Spleen (tissue), 11 donors: ENCODE data around the gene ZSCAN21. TPM values are rescaled to one million over a fixed set of nuclear protein-coding genes. Genes with fewer than 3 reads are reported as not detected.
A peak's percentile ranks its signal among the peaks of the same experiment; 100 is the strongest.
"Not testable (repeated sequence)": the region's sequence is repeated elsewhere in the genome, so short reads cannot be mapped to it uniquely, and the experiment has no call there.

Source experiments
- DNase-seq: peaks from one replicate; pipeline ENCODE4 v3.0.0-alpha.2; 2020
- H3K27ac ChIP-seq, 8 donors: fragments of 200-600 bp; sonication (generic) in 7 of 8; 1 replicate in 4 of 8; 2 replicates in 4 of 8; pipeline versions ENCODE4 v1.5.0 to v1.8.0; 2016 to 2021; ENCODE audit warnings: inconsistent platforms in 4 of 8, mild to moderate bottlenecking in 4 of 8, moderate library complexity in 1 of 8
- H3K27me3 ChIP-seq, 7 donors: fragments of 200-600 bp; sonication (generic) in 6 of 7; replicated peaks in 1 of 7; 1 replicate in 4 of 7; 2 replicates in 3 of 7; pipeline versions ENCODE4 v1.5.0 to v1.8.0; 2016 to 2021; ENCODE audit warnings: inconsistent platforms in 3 of 7, mild to moderate bottlenecking in 1 of 7
- H3K36me3 ChIP-seq, 6 donors: fragments of 200-600 bp; sonication (generic) in 5 of 6; 1 replicate in 4 of 6; 2 replicates in 2 of 6; pipeline versions ENCODE4 v1.5.0 to v1.8.0; 2016 to 2021; ENCODE audit warnings: inconsistent platforms in 2 of 6
- H3K4me1 ChIP-seq, 6 donors: fragments of 200-600 bp; sonication (generic) in 5 of 6; 1 replicate in 3 of 6; 2 replicates in 3 of 6; pipeline versions ENCODE4 v1.5.0 to v1.8.0; 2016 to 2021; ENCODE audit warnings: inconsistent platforms in 3 of 6
- H3K4me3 ChIP-seq, 8 donors: fragments of 200-600 bp; sonication (generic) in 7 of 8; 1 replicate in 4 of 8; 2 replicates in 4 of 8; pipeline versions ENCODE4 v1.5.0 to v1.8.0; 2016 to 2021; ENCODE audit warnings: inconsistent platforms in 4 of 8, mild to moderate bottlenecking in 4 of 8, moderate library complexity in 2 of 8
- H3K9me3 ChIP-seq, 8 donors: fragments of 200-600 bp; sonication (generic) in 7 of 8; 1 replicate in 4 of 8; 2 replicates in 4 of 8; pipeline versions ENCODE4 v1.5.0 to v1.8.0; 2016 to 2021; ENCODE audit warnings: inconsistent platforms in 4 of 8
- POLR2A ChIP-seq, 3 donors: fragments of 450-650 bp; IDR thresholded peaks; one replicate each; pipeline ENCODE4 v1.5.1; 2017; ENCODE audit warnings: antibody characterized with exemption in 3 of 3, mild to moderate bottlenecking in 1 of 3
- POLR2AphosphoS5 ChIP-seq, 3 donors: sonication (generic); formaldehyde crosslinking; IDR thresholded peaks; one replicate each; pipeline ENCODE4 v1.5.1; 2017; ENCODE audit warnings: antibody characterized with exemption in 3 of 3
- WGBS, 5 donors: extraction: QIAGEN DNeasy Blood & Tissue Kit in 3 of 5; methylation state at CpG; one replicate each; pipeline versions ENCODE4 v1.1.5 to v1.1.7; 2013 to 2018; 5-methylcytosine and 5-hydroxymethylcytosine counted together
- intact Hi-C: fragments of 100-400 bp; cut with DNase I; formaldehyde crosslinking; loops from one replicate; pipeline ENCODE4 v1.15.0; 2023; ENCODE audit warnings: low total_unique reads
- polyA plus RNA-seq, 3 donors: library from polyadenylated mRNA; stranded (reverse); fragments of 200-250 nt; gene quantifications; one replicate each; pipeline ENCODE4 v1.2.1, GENCODE V29; 2013
- total RNA-seq, 7 donors: library from RNA; depleted of rRNA in 3 of 7; stranded (reverse); fragments of >200 nt in 3 of 7; fragmentation: NEBNext Ultra II Directional in 4 of 7; extraction: Animal tissue kit (Norgen Biotek cat#: 25700) in 4 of 7; gene quantifications; one replicate each; pipeline versions ENCODE4 v1.1.0 to v1.2.1, GENCODE V29; 2016 to 2021
- TF ChIP-seq, protein P1 (sequence below), 11 experiments: fragments of 200-600 bp in 7 of 11; fragments of 450-650 bp in 4 of 11; sonication (generic) in 4 of 11; IDR thresholded peaks in 8 of 11; conservative IDR thresholded peaks in 3 of 11; 1 replicate in 7 of 11; 2 replicates in 4 of 11; pipeline versions ENCODE4 v1.4.0 to v1.8.0; 2016 to 2021; ENCODE audit warnings: antibody characterized with exemption in 11 of 11, inconsistent platforms in 4 of 11, mild to moderate bottlenecking in 1 of 11
- donor health status: healthy with polysubstance abuse.
- donor health status: DM: no; HTN: no; CAD: no; lungs with moderate emphysema.
- donor health status: DM: no; HTN: no; CAD: no.
- donor health status: Bipolar disorder and iron deficiency.
- donor health status: healthy.
- donor health status: DM: no; HTN: no; CAD: no.
- donor health status: DM: yes; HTN: yes; CAD: no.

Gene ZSCAN21
- total and polyA plus RNA-seq, 10 donors: 3.7 to 14.3 (median 8.6) TPM

- Histone ChIP-seq H3K4me3 (no peak overlapping the region), H3K27me3 (no peaks in the 10 kb centered on the region), H3K4me1 (peaks cover 0 to 10% (median 0%) of the 10 kb centered on the region in 6 donors), H3K9me3 (no peaks in the 10 kb centered on the region), H3K27ac (no peak overlapping the region), H3K36me3 (no peaks in the 10 kb centered on the region)
- no peak for TF ChIP-seq POLR2AphosphoS5 (IDR thresholded peaks at IDR 0.05)
- TF ChIP-seq POLR2A (IDR thresholded peaks at IDR 0.05): no peak
- TF ChIP-seq, protein P1, sequence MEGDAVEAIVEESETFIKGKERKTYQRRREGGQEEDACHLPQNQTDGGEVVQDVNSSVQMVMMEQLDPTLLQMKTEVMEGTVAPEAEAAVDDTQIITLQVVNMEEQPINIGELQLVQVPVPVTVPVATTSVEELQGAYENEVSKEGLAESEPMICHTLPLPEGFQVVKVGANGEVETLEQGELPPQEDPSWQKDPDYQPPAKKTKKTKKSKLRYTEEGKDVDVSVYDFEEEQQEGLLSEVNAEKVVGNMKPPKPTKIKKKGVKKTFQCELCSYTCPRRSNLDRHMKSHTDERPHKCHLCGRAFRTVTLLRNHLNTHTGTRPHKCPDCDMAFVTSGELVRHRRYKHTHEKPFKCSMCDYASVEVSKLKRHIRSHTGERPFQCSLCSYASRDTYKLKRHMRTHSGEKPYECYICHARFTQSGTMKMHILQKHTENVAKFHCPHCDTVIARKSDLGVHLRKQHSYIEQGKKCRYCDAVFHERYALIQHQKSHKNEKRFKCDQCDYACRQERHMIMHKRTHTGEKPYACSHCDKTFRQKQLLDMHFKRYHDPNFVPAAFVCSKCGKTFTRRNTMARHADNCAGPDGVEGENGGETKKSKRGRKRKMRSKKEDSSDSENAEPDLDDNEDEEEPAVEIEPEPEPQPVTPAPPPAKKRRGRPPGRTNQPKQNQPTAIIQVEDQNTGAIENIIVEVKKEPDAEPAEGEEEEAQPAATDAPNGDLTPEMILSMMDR (IDR thresholded peaks at IDR 0.05 in 8 of 11, conservative IDR thresholded peaks at IDR 0.05 in 3 of 11): no peak
- intact Hi-C loops: no loop called here
- WGBS, 5 donors: 74 to 85% (median 82%) methylated on average over 9 to 10 of the region's 10 CpGs
- DNase-seq: no peak
Observed at GRCh38 chr7:100008525-100008924, 41.0 kb upstream of the ZSCAN21 start.

- H3K9me3 ChIP-seq, intact Hi-C loops, DNase-seq, H3K4me3 ChIP-seq, H3K36me3 ChIP-seq, H3K27ac ChIP-seq, H3K27me3 ChIP-seq: not testable (repeated sequence)
- peaks cover 0 to 14% (median 2%) of the 10 kb centered on the region in 6 donors for H3K4me1 ChIP-seq
- 78 to 85% (median 81%) methylated on average over 7 to 8 of the region's 8 CpGs for WGBS, 5 donors
Observed at GRCh38 chr7:100009952-100010351, 39.6 kb upstream of the ZSCAN21 start.

DNA sequence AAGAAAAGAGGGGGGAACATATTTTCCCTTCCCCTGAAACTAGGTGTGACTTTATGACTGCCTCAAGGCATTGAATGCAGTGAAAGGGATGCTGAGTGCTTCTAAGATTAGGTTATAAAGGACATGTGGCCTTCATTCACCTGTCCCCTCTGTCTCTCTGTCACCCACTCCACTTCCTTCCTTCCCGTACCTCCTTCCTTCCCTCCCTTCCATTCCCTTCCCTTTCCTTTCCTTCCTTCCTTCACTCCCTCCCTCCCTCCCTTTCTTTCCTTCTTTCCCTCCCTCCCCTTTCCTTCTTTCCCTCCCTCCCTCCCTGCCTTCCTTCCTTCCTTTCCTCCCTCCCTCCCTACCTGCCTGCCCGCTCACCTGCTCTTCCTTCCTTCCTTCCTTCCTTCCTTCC is 38.7 kb upstream of the ZSCAN21 start:
- intact Hi-C loops: no loop called here
- no peak overlapping the region for H3K27ac ChIP-seq
- no peaks in the 10 kb centered on the region for H3K27me3 ChIP-seq
- TF ChIP-seq POLR2AphosphoS5 (IDR thresholded peaks at IDR 0.05): no peak
- TF ChIP-seq, protein P1 (IDR thresholded peaks at IDR 0.05 in 8 of 11, conservative IDR thresholded peaks at IDR 0.05 in 3 of 11): no peak
- no peak for TF ChIP-seq POLR2A (IDR thresholded peaks at IDR 0.05)
- no peak overlapping the region for H3K4me3 ChIP-seq
- no peak for DNase-seq
- no peaks in the 10 kb centered on the region for H3K36me3 ChIP-seq
- H3K4me1 ChIP-seq: peaks cover 0 to 19% (median 6%) of the 10 kb centered on the region in 6 donors
- WGBS, 5 donors: 41 to 64% (median 57%) methylated on average over 2 of the region's 2 CpGs
- H3K9me3 ChIP-seq: no peaks in the 10 kb centered on the region

- H3K4me1 ChIP-seq: peaks cover 2 to 25% (median 11%) of the 10 kb centered on the region in 6 donors
- H3K27ac ChIP-seq: no peak overlapping the region
- H3K4me3 ChIP-seq: no peak overlapping the region
- H3K9me3 ChIP-seq: no peaks in the 10 kb centered on the region
- H3K27me3 ChIP-seq: no peaks in the 10 kb centered on the region
- intact Hi-C loops: no loop called here
- no peaks in the 10 kb centered on the region for H3K36me3 ChIP-seq
- no peak for TF ChIP-seq POLR2A (IDR thresholded peaks at IDR 0.05)
- TF ChIP-seq, protein P1 (IDR thresholded peaks at IDR 0.05 in 8 of 11, conservative IDR thresholded peaks at IDR 0.05 in 3 of 11): no peak
- TF ChIP-seq POLR2AphosphoS5 (IDR thresholded peaks at IDR 0.05): no peak
- 74 to 89% (median 77%) methylated on average over 3 of the region's 3 CpGs for WGBS, 5 donors
- no peak for DNase-seq
Observed at GRCh38 chr7:100011516-100011915, 38.1 kb upstream of the ZSCAN21 start.

DNA sequence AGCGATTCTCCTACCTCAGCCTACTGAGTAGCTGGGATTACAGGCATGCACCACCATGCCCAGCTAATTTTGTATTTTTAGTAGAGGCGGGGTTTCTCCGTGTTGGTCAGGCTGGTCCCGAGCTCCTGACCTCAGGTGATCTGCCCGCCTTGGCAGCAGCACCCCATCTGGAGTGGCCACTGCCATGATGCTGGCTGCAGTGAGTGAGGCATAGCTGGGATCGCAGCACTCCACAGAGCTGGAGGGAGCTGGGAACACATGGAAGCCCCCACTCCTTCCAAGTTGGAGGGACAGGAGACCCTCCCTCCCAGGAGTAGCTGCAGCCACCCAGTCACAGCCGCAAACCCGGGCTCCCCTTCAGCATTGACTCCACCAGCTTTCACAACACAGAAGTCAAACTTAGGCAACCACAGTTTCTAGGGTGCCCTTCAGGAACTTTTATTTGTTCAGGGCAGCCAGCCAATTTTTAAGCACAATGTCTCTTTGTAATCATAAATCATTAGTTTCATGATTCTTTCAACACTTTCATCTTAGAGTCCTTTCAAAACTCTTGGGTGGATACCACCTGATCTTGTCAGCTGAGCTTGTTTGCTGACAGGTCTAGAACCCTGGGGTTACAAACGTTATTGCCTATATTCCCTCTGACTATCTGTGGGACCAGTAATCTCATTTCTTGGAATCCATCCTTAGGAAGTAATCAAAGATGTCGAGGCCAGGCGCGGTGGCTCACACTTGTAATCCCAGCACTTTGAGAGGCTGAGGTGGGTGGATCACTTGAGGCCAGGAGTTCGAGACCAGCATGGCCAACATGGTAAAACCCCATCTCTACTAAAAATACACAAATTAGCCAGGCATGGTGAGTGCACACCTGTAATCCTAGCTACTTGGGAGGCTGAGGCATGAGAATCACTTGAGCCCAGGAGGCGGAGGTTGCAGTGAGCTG is 36.9 kb upstream of the ZSCAN21 start:
- WGBS, 5 donors: 64 to 78% (median 68%) methylated on average over 14 of the region's 14 CpGs
- DNase-seq: not testable (repeated sequence)
- H3K4me1 ChIP-seq: peaks cover 10 to 37% (median 22%) of the 10 kb centered on the region in 6 donors

More for the DNA sequence above, 36.9 kb upstream of the ZSCAN21 start:
- H3K4me3 ChIP-seq, intact Hi-C loops, H3K9me3 ChIP-seq, H3K27me3 ChIP-seq, H3K36me3 ChIP-seq: not testable (repeated sequence)
- H3K27ac ChIP-seq: peak overlapping the region in 1 of 8 donors; percentile 34
